Lung (tissue), 12 donors: ENCODE data around the gene HNF1A. TPM values are rescaled to one million over a fixed set of nuclear protein-coding genes. Genes with fewer than 3 reads are reported as not detected.

ENCODE experiments used
- ATAC-seq: fragments of 200-7000 bp; cut with Tn5 transposase; one replicate; pipeline ENCODE4 v1.9.1; 2020; ENCODE audit warnings: moderate number of reproducible peaks; ENCODE audit not compliant: insufficient read depth, low FRiP score
- DNase-seq, 3 donors: peaks; one replicate each; pipeline ENCODE4 v3.0.0-alpha.2; 2013 to 2017
- H3K27ac ChIP-seq, 2 donors: one replicate each; pipeline ENCODE4 v1.5.1; 2013; ENCODE audit warnings: mild to moderate bottlenecking in 2 of 2, moderate library complexity in 2 of 2, control low read depth in 1 of 2, inconsistent platforms in 1 of 2, low read depth in 1 of 2, low read length in 1 of 2
- H3K27me3 ChIP-seq, 3 donors: one replicate each; pipeline ENCODE4 v1.5.1; 2013; ENCODE audit warnings: low read length in 2 of 3; ENCODE audit not compliant: control insufficient read depth in 3 of 3, insufficient read depth in 3 of 3
- H3K36me3 ChIP-seq, 4 donors: one replicate each; pipeline ENCODE4 v1.5.1; 2013; ENCODE audit warnings: low read length in 4 of 4, mild to moderate bottlenecking in 1 of 4, moderate library complexity in 1 of 4; ENCODE audit not compliant: control insufficient read depth in 4 of 4, insufficient read depth in 4 of 4
- H3K4me1 ChIP-seq, 5 donors: one replicate each; pipeline ENCODE4 v1.5.1; 2013; ENCODE audit warnings: low read length in 5 of 5, mild to moderate bottlenecking in 2 of 5, moderate library complexity in 1 of 5; ENCODE audit not compliant: control insufficient read depth in 5 of 5, insufficient read depth in 5 of 5
- H3K4me3 ChIP-seq: one replicate; pipeline ENCODE4 v1.5.1; 2013; ENCODE audit warnings: mild to moderate bottlenecking, control low read depth, moderate library complexity
- H3K9ac ChIP-seq, 2 donors: one replicate each; pipeline ENCODE4 v1.5.1; 2013; ENCODE audit warnings: low read length in 2 of 2, control low read depth in 1 of 2; ENCODE audit not compliant: insufficient read depth in 1 of 2
- H3K9me3 ChIP-seq, 4 donors: one replicate each; pipeline ENCODE4 v1.5.1; 2013; ENCODE audit warnings: low read length in 3 of 4, mild to moderate bottlenecking in 1 of 4, moderate library complexity in 1 of 4; ENCODE audit not compliant: control insufficient read depth in 4 of 4, insufficient read depth in 3 of 4
- WGBS, 2 donors: extraction: QIAGEN DNeasy Blood & Tissue Kit; methylation state at CpG; one replicate each; pipeline ENCODE4 v1.1.7; 2013; 5-methylcytosine and 5-hydroxymethylcytosine counted together
- polyA plus RNA-seq, 2 donors: library from polyadenylated mRNA; stranded (reverse); fragments of 200-250 nt; gene quantifications; one replicate each; pipeline ENCODE4 v1.2.1, GENCODE V29; 2013
- total RNA-seq, 2 donors: library from RNA; depleted of rRNA in 1 of 2; stranded (reverse); fragments of >200 nt in 1 of 2; gene quantifications; one replicate each; pipeline ENCODE4 v1.2.1, GENCODE V29; 2014 to 2021
- TF ChIP-seq, protein P1 (sequence below): IDR thresholded peaks from 2 replicates; pipeline ENCODE4 v1.5.1; 2012; ENCODE audit warnings: mild to moderate bottlenecking; ENCODE audit errors: control extremely low read depth, extremely low read depth
- donor health status: control.
- donor health status: control.
- donor health status: Bipolar disorder and iron deficiency.
- donor health status: healthy.
- donor health status: DM: yes; HTN: yes; CAD: no.

HNF1A gene
- total and polyA plus RNA-seq, 4 donors: 0.06 to 0.52 (median 0.27) TPM

DNA sequence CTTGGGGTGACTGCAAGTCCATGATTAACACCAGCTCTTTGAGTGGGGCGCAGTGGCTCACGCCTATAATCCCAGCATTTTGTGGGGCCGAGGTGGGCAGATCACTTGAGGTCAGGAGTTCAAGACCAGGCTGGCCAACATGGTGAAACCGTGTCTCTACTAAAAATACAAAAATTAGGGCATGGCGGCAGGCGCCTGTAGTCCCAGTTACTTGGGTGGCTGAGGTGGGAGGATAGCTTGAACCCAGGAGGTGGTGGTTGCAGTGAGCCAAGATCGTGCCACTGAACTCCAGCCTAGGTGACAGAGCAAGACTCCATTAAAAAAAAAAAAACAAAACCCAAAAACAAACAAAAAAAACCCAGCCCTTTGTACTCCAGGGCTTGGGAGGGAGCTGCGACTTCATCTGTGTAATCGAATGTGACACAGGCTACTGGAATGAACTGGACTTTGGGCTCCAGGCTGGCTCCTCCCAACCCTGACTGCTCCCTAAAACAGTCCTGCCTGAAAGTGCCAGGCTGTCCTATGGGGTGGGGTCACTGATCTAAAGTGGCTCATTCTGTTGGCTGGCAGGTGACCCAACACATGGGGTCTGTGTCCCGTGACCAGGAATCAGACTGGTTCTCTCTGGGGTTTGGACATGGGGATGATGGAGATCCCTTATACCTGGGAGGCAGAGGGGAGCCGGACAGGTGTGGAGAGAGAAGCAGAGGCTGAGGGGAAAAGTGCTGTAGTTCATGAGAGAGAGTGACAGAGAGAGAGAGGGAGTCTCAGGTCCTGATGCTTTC, 47.3 kb downstream of the HNF1A start:
- Histone ChIP-seq H3K9ac (no peak overlapping the region), H3K27me3 (no peaks in the 10 kb centered on the region), H3K9me3 (no peaks in the 10 kb centered on the region), H3K4me3 (no peak overlapping the region), H3K36me3 (peaks cover 0 to 8% (median 0%) of the 10 kb centered on the region in 4 donors), H3K4me1 (no peaks in the 10 kb centered on the region), H3K27ac (no peak overlapping the region)
- WGBS, 2 donors: 90 to 96% methylated on average over 11 of the region's 11 CpGs
- TF ChIP-seq, protein P1, sequence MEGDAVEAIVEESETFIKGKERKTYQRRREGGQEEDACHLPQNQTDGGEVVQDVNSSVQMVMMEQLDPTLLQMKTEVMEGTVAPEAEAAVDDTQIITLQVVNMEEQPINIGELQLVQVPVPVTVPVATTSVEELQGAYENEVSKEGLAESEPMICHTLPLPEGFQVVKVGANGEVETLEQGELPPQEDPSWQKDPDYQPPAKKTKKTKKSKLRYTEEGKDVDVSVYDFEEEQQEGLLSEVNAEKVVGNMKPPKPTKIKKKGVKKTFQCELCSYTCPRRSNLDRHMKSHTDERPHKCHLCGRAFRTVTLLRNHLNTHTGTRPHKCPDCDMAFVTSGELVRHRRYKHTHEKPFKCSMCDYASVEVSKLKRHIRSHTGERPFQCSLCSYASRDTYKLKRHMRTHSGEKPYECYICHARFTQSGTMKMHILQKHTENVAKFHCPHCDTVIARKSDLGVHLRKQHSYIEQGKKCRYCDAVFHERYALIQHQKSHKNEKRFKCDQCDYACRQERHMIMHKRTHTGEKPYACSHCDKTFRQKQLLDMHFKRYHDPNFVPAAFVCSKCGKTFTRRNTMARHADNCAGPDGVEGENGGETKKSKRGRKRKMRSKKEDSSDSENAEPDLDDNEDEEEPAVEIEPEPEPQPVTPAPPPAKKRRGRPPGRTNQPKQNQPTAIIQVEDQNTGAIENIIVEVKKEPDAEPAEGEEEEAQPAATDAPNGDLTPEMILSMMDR: no peak
- ATAC-seq (no peak), DNase-seq (no peak)

- Histone ChIP-seq H3K9me3 (no peaks in the 10 kb centered on the region), H3K9ac (no peak overlapping the region), H3K36me3 (peaks cover 0 to 8% (median 0%) of the 10 kb centered on the region in 4 donors), H3K4me1 (no peaks in the 10 kb centered on the region), H3K27me3 (no peaks in the 10 kb centered on the region), H3K4me3 (no peak overlapping the region), H3K27ac (no peak overlapping the region)
- TF ChIP-seq, protein P1: no peak
- 82 to 86% methylated on average over 10 of the region's 10 CpGs for WGBS, 2 donors
- DNase-seq: no peak
- ATAC-seq: no peak
These were observed 48.1 kb downstream of the HNF1A start for GRCh38 chr12:121026274-121027045.

DNA sequence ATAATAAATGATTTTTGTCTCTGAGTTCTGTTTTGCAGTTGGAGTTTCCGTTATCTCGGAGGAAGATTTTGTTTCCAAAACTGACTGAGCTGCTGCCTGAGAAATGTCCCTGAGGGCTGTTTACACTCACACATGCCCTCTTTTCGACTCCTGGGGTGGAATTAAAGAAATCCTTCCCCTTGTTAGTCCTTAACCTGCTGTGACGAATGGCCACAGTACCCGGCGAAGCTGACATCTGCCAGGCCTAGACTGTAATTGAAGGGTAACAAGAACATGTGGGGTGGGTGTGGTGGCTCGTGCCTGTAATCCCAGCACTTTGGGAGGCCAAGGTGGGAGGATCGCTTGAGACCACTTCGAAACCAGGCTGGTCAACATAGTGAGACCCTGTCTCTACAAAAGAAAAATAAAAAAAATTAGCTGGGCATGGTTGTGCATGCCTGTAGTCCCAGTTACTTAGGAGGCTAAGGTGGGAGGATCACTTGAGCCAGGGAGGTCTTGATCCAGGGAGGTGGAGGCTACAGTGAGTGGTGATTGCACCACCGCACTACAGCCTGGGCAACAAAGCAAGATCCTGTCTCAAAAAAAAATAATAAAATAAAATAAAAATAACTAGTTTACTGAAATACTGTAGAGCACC, 52.4 kb downstream of the HNF1A start:
- ATAC-seq (no peak), DNase-seq (no peak)
- Histone ChIP-seq H3K4me3 (no peak overlapping the region), H3K27me3 (no peaks in the 10 kb centered on the region), H3K36me3 (peaks cover 0 to 8% (median 0%) of the 10 kb centered on the region in 4 donors), H3K27ac (no peak overlapping the region), H3K9me3 (no peaks in the 10 kb centered on the region), H3K9ac (no peak overlapping the region), H3K4me1 (peaks cover 0 to 7% (median 0%) of the 10 kb centered on the region in 5 donors)
- WGBS, 2 donors: 76 to 79% methylated on average over 10 of the region's 10 CpGs
- TF ChIP-seq, protein P1: no peak
